GM12891 (cell line): Measurements from ENCODE around the gene TRAF3.

Experiments used
- DNase-seq: peaks from one replicate; pipeline ENCODE4 v3.0.0; 2011; ENCODE audit warnings: low spot score; ENCODE audit not compliant: insufficient read length
- FAIRE-seq: peaks from 2 replicates; lab custom pipeline; 2011; peaks lifted over from hg19 to GRCh38; lab: Jason Lieb, UNC
- PAX5 ChIP-seq: IDR thresholded peaks from 2 replicates; pipeline ENCODE4 v1.6.1; 2011; ENCODE audit warnings: low read length, moderate library complexity, mild to moderate bottlenecking; ENCODE audit not compliant: insufficient read depth, severe bottlenecking
- POLR2A ChIP-seq: IDR thresholded peaks from 2 replicates; pipeline ENCODE4 v1.6.1; 2011; ENCODE audit warnings: low read depth, low read length, control low read depth
- POLR2AphosphoS5 ChIP-seq: IDR thresholded peaks from 2 replicates; pipeline ENCODE4 v1.6.1; 2011; ENCODE audit warnings: low read depth, low read length, control low read depth
- POU2F2 ChIP-seq: IDR thresholded peaks from 2 replicates; pipeline ENCODE4 v1.6.1; 2011; ENCODE audit warnings: low read depth, mild to moderate bottlenecking, control low read depth, low read length, moderate library complexity
- SPI1 ChIP-seq: IDR thresholded peaks from 2 replicates; pipeline ENCODE4 v1.6.1; 2011; ENCODE audit warnings: low read depth, low read length, control low read depth
- TAF1 ChIP-seq: IDR thresholded peaks from 2 replicates; pipeline ENCODE4 v1.6.1; 2011; ENCODE audit warnings: low read depth, low read length, control low read depth

TRAF3 gene

GRCh38 chr14:102768223-102769048 lies 8.8 kb upstream of the TRAF3 start:
- peak; percentile 65 for DNase-seq
- no peak for TF ChIP-seq POLR2AphosphoS5
- peak; percentile 60 for TF ChIP-seq POLR2A
- no peak for TF ChIP-seq TAF1
- 0 out of 2 replicates have a peak, but pooled peaks have one; percentile 57 for TF ChIP-seq POU2F2
- TF ChIP-seq SPI1: peak; percentile 94
- no peak for TF ChIP-seq PAX5
- peak; percentile 90 for FAIRE-seq

GRCh38 chr14:102769049-102769327 lies 8.3 kb upstream of the TRAF3 start:
- FAIRE-seq: peak; percentile 76

GRCh38 chr14:102770147-102771123 lies 6.8 kb upstream of the TRAF3 start:
- FAIRE-seq: peak; percentile 82
- DNase-seq: no peak
- TF ChIP-seq POU2F2 (peak; percentile 67; the same call in 1 of the 2 replicates), PAX5 (no peak)

More at GRCh38 chr14:102769049-102769327, 8.3 kb upstream of the TRAF3 start:
- DNase-seq: no peak
- no peak for TF ChIP-seq SPI1
- no peak for TF ChIP-seq TAF1
- TF ChIP-seq POLR2AphosphoS5: no peak
- no peak for TF ChIP-seq POU2F2
- TF ChIP-seq PAX5: no peak
- TF ChIP-seq POLR2A: no peak

- no peak for FAIRE-seq
- no peak for DNase-seq
- TF ChIP-seq TAF1 (no peak), SPI1 (no peak), POU2F2 (no peak), POLR2AphosphoS5 (no peak), PAX5 (no peak), POLR2A (no peak)
These were observed 6.1 kb upstream of the TRAF3 start for GRCh38 chr14:102771144-102771543.

- peak; percentile 90 for FAIRE-seq
- TF ChIP-seq TAF1 (no peak), SPI1 (no peak), POLR2AphosphoS5 (no peak), POLR2A (no peak), POU2F2 (no peak)
- DNase-seq: no peak
These were observed 4.3 kb upstream of the TRAF3 start for GRCh38 chr14:102772781-102773570.

GRCh38 chr14:102774391-102775153 lies 2.7 kb upstream of the TRAF3 start:
- FAIRE-seq (peak; percentile 98), DNase-seq (peak; percentile 67)
- TF ChIP-seq POU2F2: no peak
- TF ChIP-seq TAF1: no peak
- peak; percentile 84 for TF ChIP-seq SPI1
- no peak for TF ChIP-seq PAX5
- TF ChIP-seq POLR2AphosphoS5: no peak
- no peak; the same call in 1 of the 2 replicates for TF ChIP-seq POLR2A

GRCh38 chr14:102775855-102776760 lies 1.1 kb upstream of the TRAF3 start:
- TF ChIP-seq POU2F2: 0 out of 2 replicates have a peak, but pooled peaks have one; percentile 12
- no peak for TF ChIP-seq PAX5
- no peak; the same call in 1 of the 2 replicates for TF ChIP-seq TAF1
- TF ChIP-seq POLR2A: peak; percentile 63
- no peak for TF ChIP-seq POLR2AphosphoS5
- 0 out of 2 replicates have a peak, but pooled peaks have one; percentile 4 for TF ChIP-seq SPI1
- DNase-seq (no peak), FAIRE-seq (peak; percentile 43)
